Measurements from ENCODE around the gene HMGCLL1. TPM values are rescaled to one million over a fixed set of nuclear protein-coding genes. Genes with fewer than 3 reads are reported as not detected.

The HMGCLL1 gene
- total RNA-seq, 1 experiment from 2014 or later, result 0.39 TPM

GRCh38 chr6:55524441-55524840 is 54.6 kb downstream of the HMGCLL1 start:
- no peaks in the 10 kb centered on the region for H3K9me2 ChIP-seq (ENCODE audit: insufficient read depth)
- H4K20me1 ChIP-seq (ENCODE audit: insufficient read depth), result no peaks in the 10 kb centered on the region
- DNase-seq, result no peak
- H3K4me3 ChIP-seq, result no peak overlapping the region
- no peak overlapping the region for H2AFZ ChIP-seq
- H3K79me2 ChIP-seq (ENCODE audit: low read depth), result no peaks in the 10 kb centered on the region
- H3K4me1 ChIP-seq (replicated peaks; ENCODE audit: insufficient read depth), result no peaks in the 10 kb centered on the region
- no peaks in the 10 kb centered on the region for H3K36me3 ChIP-seq (ENCODE audit: low read depth)
- no peaks in the 10 kb centered on the region for H3K9me3 ChIP-seq (ENCODE audit: insufficient read depth, low read depth)
- TF ChIP-seq CTCF (conservative IDR thresholded peaks at IDR 0.05) (no peak), EZH2 (IDR thresholded peaks at IDR 0.05; ENCODE audit: low read depth) (no peak)
- no TSS peak for BruUV-seq (replicated peaks)
- intact Hi-C loops (cut with micrococcal nuclease; ENCODE audit: unreplicated experiment), result loop anchor here (10.0 kb wide), 1 partner anchor 360 kb away; no protein-coding TSS in a partner anchor
- ChIA-PET POLR2A (ENCODE audit: unreplicated experiment) (no interaction called here), CTCF (no interaction called here)
- no peak overlapping the region for H3K27ac ChIP-seq
- no peaks in the 10 kb centered on the region for H3K27me3 ChIP-seq (ENCODE audit: insufficient read depth, low read depth)
- H3K4me2 ChIP-seq, result no peak overlapping the region
- no peaks in the 10 kb centered on the region for H3F3A ChIP-seq (ENCODE audit: insufficient read depth, low read depth)

- Histone ChIP-seq H3K79me2 (ENCODE audit: low read depth) (no peaks in the 10 kb centered on the region), H3K4me2 (no peak overlapping the region), H4K20me1 (ENCODE audit: insufficient read depth) (no peaks in the 10 kb centered on the region), H3K4me3 (no peak overlapping the region), H3K9me2 (ENCODE audit: insufficient read depth) (no peaks in the 10 kb centered on the region), H3K36me3 (ENCODE audit: low read depth) (no peaks in the 10 kb centered on the region), H3F3A (ENCODE audit: insufficient read depth, low read depth) (no peaks in the 10 kb centered on the region), H3K27ac (no peak overlapping the region), H3K27me3 (ENCODE audit: insufficient read depth, low read depth) (no peaks in the 10 kb centered on the region), H3K9me3 (ENCODE audit: insufficient read depth, low read depth) (no peaks in the 10 kb centered on the region), H2AFZ (no peak overlapping the region), H3K4me1 (replicated peaks; ENCODE audit: insufficient read depth) (no peaks in the 10 kb centered on the region)
- intact Hi-C loops (cut with micrococcal nuclease; ENCODE audit: unreplicated experiment), result no loop called here
- no TSS peak for BruUV-seq (replicated peaks)
- TF ChIP-seq EZH2 (IDR thresholded peaks at IDR 0.05; ENCODE audit: low read depth) (no peak), CTCF (conservative IDR thresholded peaks at IDR 0.05) (no peak)
- ChIA-PET POLR2A (ENCODE audit: unreplicated experiment) (no interaction called here), CTCF (no interaction called here)
- no peak for DNase-seq
These were observed 60.4 kb downstream of the HMGCLL1 start for GRCh38 chr6:55518529-55519060.

- Histone ChIP-seq H3K4me3 (no peak overlapping the region), H3K27ac (no peak overlapping the region), H3K4me2 (no peak overlapping the region), H3F3A (ENCODE audit: insufficient read depth, low read depth) (no peaks in the 10 kb centered on the region), H3K27me3 (ENCODE audit: insufficient read depth, low read depth) (no peaks in the 10 kb centered on the region), H3K9me2 (ENCODE audit: insufficient read depth) (no peaks in the 10 kb centered on the region), H4K20me1 (ENCODE audit: insufficient read depth) (no peaks in the 10 kb centered on the region), H3K36me3 (ENCODE audit: low read depth) (no peaks in the 10 kb centered on the region), H2AFZ (no peak overlapping the region), H3K79me2 (ENCODE audit: low read depth) (no peaks in the 10 kb centered on the region), H3K9me3 (ENCODE audit: insufficient read depth, low read depth) (no peaks in the 10 kb centered on the region), H3K4me1 (replicated peaks; ENCODE audit: insufficient read depth) (no peaks in the 10 kb centered on the region)
- DNase-seq, result no peak
- TF ChIP-seq EZH2 (IDR thresholded peaks at IDR 0.05; ENCODE audit: low read depth) (no peak), CTCF (conservative IDR thresholded peaks at IDR 0.05) (no peak)
- intact Hi-C loops (cut with micrococcal nuclease; ENCODE audit: unreplicated experiment), result no loop called here
- POLR2A ChIA-PET (ENCODE audit: unreplicated experiment), result no interaction called here
- no TSS peak for BruUV-seq (replicated peaks)
- CTCF ChIA-PET, result no interaction called here
These were observed 62.3 kb downstream of the HMGCLL1 start for GRCh38 chr6:55516736-55517135.

All from PC-9 (cell line).